Upper lobe of left lung (tissue), 6 donors: Measurements from ENCODE around the gene MKNK1. TPM values are rescaled to one million over a fixed set of nuclear protein-coding genes. Genes with fewer than 3 reads are reported as not detected.

Source experiments
- ATAC-seq, 2 donors: fragments of 200-7000 bp; cut with Tn5 transposase; one replicate each; pipeline ENCODE4 v1.9.1; 2022; ENCODE audit warnings: mild to moderate bottlenecking in 2 of 2, moderate library complexity in 2 of 2; ENCODE audit not compliant: low FRiP score in 2 of 2
- DNase-seq, 2 donors: peaks; one replicate each; pipeline ENCODE4 v3.0.0-alpha.2; 2019 to 2020
- H3K27ac ChIP-seq, 4 donors: fragments of 200-600 bp; sonication (generic); one replicate each; pipeline ENCODE4 v1.5.1; 2016 to 2019
- H3K27me3 ChIP-seq, 4 donors: fragments of 200-600 bp; sonication (generic); one replicate each; pipeline ENCODE4 v1.5.1; 2017 to 2019
- H3K36me3 ChIP-seq, 4 donors: fragments of 200-600 bp; sonication (generic); one replicate each; pipeline ENCODE4 v1.5.1; 2016 to 2019
- H3K4me1 ChIP-seq, 4 donors: fragments of 200-600 bp; sonication (generic); one replicate each; pipeline ENCODE4 v1.5.1; 2018 to 2019
- H3K4me3 ChIP-seq, 4 donors: fragments of 200-600 bp; sonication (generic); one replicate each; pipeline ENCODE4 v1.5.1; 2017 to 2019; ENCODE audit warnings: mild to moderate bottlenecking in 2 of 4, moderate library complexity in 1 of 4
- H3K9me3 ChIP-seq, 4 donors: fragments of 200-600 bp; sonication (generic); one replicate each; pipeline ENCODE4 v1.5.1; 2018 to 2019
- CTCF ChIP-seq, 6 experiments: fragments of 450-650 bp in 4 of 6; fragments of 200-600 bp in 2 of 6; sonication (generic) in 2 of 6; IDR thresholded peaks; one replicate each; pipeline ENCODE4 v1.5.1; 2016 to 2019; ENCODE audit warnings: antibody characterized with exemption in 6 of 6
- EP300 ChIP-seq, 4 donors: sonication (generic); formaldehyde crosslinking; IDR thresholded peaks; one replicate each; pipeline ENCODE4 v1.5.1; 2017; ENCODE audit warnings: antibody characterized with exemption in 4 of 4, control low read depth in 2 of 4
- POLR2A ChIP-seq, 4 donors: fragments of 450-650 bp; IDR thresholded peaks; one replicate each; pipeline ENCODE4 v1.5.1; 2016 to 2017; ENCODE audit warnings: antibody characterized with exemption in 4 of 4, mild to moderate bottlenecking in 2 of 4
- POLR2AphosphoS5 ChIP-seq, 2 donors: sonication (generic); formaldehyde crosslinking; IDR thresholded peaks; one replicate each; pipeline ENCODE4 v1.5.1; 2017; ENCODE audit warnings: antibody characterized with exemption in 2 of 2
- WGBS, 2 donors: methylation state at CpG; one replicate each; pipeline ENCODE4 v1.1.5; 2017 to 2018; 5-methylcytosine and 5-hydroxymethylcytosine counted together
- total RNA-seq, 6 donors: library from RNA; depleted of rRNA in 4 of 6; stranded (reverse); fragments of >200 nt in 4 of 6; gene quantifications; one replicate each; pipeline versions ENCODE4 v1.1.0 to v1.2.1, GENCODE V29; 2016 to 2021
- donor health status: DM: no; HTN: no; CAD: no; lungs with moderate emphysema.
- donor health status: DM: no; HTN: yes; CAD: no; lungs with severe emphysema.

Gene MKNK1
- total RNA-seq, 6 donors from 2014 or later, result 45.7 to 174 (median 62.2) TPM

- H3K27me3 ChIP-seq, result no peaks in the 10 kb centered on the region
These were observed 81.7 kb downstream of the MKNK1 start for GRCh38 chr1:46522184-46522968.

GRCh38 chr1:46521414-46521813 lies 82.7 kb downstream of the MKNK1 start:
- no peaks in the 10 kb centered on the region for H3K27me3 ChIP-seq
- no peak for ATAC-seq

More at GRCh38 chr1:46522184-46522968, 81.7 kb downstream of the MKNK1 start:
- Histone ChIP-seq H3K36me3 (no peaks in the 10 kb centered on the region), H3K9me3 (no peaks in the 10 kb centered on the region), H3K4me3 (no peak overlapping the region), H3K4me1 (peaks cover 4 to 20% (median 14%) of the 10 kb centered on the region in 4 donors), H3K27ac (peak overlapping the region in 2 of 4 donors; percentile 23 to 56)
- peak; percentile 11 to 74 for ATAC-seq
- TF ChIP-seq POLR2AphosphoS5 (IDR thresholded peaks at IDR 0.05), result no peak
- TF ChIP-seq EP300 (IDR thresholded peaks at IDR 0.05), result no peak
- TF ChIP-seq CTCF (IDR thresholded peaks at IDR 0.05), result no peak
- TF ChIP-seq POLR2A (IDR thresholded peaks at IDR 0.05), result no peak
- DNase-seq, result peak; percentile 71 to 75
- 13 to 14% methylated on average over 10 to 16 of the region's 16 CpGs for WGBS, 2 donors

GRCh38 chr1:46520063-46520911 lies 83.8 kb downstream of the MKNK1 start:
- no peak for DNase-seq
- H3K4me1 ChIP-seq, result peaks cover 4 to 23% (median 14%) of the 10 kb centered on the region in 4 donors
- 60 to 67% methylated on average over 11 to 15 of the region's 15 CpGs for WGBS, 2 donors
- H3K27ac ChIP-seq, result no peak overlapping the region
- no peaks in the 10 kb centered on the region for H3K9me3 ChIP-seq
- no peaks in the 10 kb centered on the region for H3K36me3 ChIP-seq
- TF ChIP-seq POLR2AphosphoS5 (IDR thresholded peaks at IDR 0.05), result no peak
- no peak for TF ChIP-seq POLR2A (IDR thresholded peaks at IDR 0.05)
- no peak for TF ChIP-seq EP300 (IDR thresholded peaks at IDR 0.05)
- no peak for TF ChIP-seq CTCF (IDR thresholded peaks at IDR 0.05)
- H3K4me3 ChIP-seq, result no peak overlapping the region
- H3K27me3 ChIP-seq, result no peaks in the 10 kb centered on the region
- ATAC-seq, result no peak

More at GRCh38 chr1:46521414-46521813, 82.7 kb downstream of the MKNK1 start:
- DNase-seq, result no peak
- H3K36me3 ChIP-seq, result no peaks in the 10 kb centered on the region
- H3K4me1 ChIP-seq, result peaks cover 4 to 23% (median 14%) of the 10 kb centered on the region in 4 donors
- TF ChIP-seq POLR2A (IDR thresholded peaks at IDR 0.05) (no peak), CTCF (IDR thresholded peaks at IDR 0.05) (no peak), EP300 (IDR thresholded peaks at IDR 0.05) (no peak), POLR2AphosphoS5 (IDR thresholded peaks at IDR 0.05) (no peak)
- no peak overlapping the region for H3K4me3 ChIP-seq
- H3K27ac ChIP-seq, result no peak overlapping the region
- no peaks in the 10 kb centered on the region for H3K9me3 ChIP-seq
- WGBS, 2 donors, result 43 to 66% methylated on average over 2 of the region's 2 CpGs

- Histone ChIP-seq H3K4me1 (peaks cover 4 to 23% (median 14%) of the 10 kb centered on the region in 4 donors), H3K27ac (no peak overlapping the region), H3K4me3 (no peak overlapping the region), H3K36me3 (no peaks in the 10 kb centered on the region), H3K27me3 (no peaks in the 10 kb centered on the region), H3K9me3 (no peaks in the 10 kb centered on the region)
- WGBS, 2 donors, result 68 to 73% methylated on average over 4 of the region's 4 CpGs
- TF ChIP-seq POLR2AphosphoS5 (IDR thresholded peaks at IDR 0.05) (no peak), CTCF (IDR thresholded peaks at IDR 0.05) (no peak), POLR2A (IDR thresholded peaks at IDR 0.05) (no peak), EP300 (IDR thresholded peaks at IDR 0.05) (no peak)
- DNase-seq, result no peak
- no peak for ATAC-seq
These were observed 84.9 kb downstream of the MKNK1 start for GRCh38 chr1:46519209-46519608.
